GM10847 (cell line): ENCODE results near the gene SPNS2.

Experiments
- POLR2A ChIP-seq: IDR thresholded peaks from 2 replicates; pipeline ENCODE4 v1.6.1; 2011; ENCODE audit not compliant: insufficient read length; ENCODE audit errors: extremely low read depth

Gene SPNS2

GRCh38 chr17:4587803-4588202, 89.1 kb downstream of the SPNS2 start:
- no peak for TF ChIP-seq POLR2A

- TF ChIP-seq POLR2A, result no peak
Observed at GRCh38 chr17:4588391-4588790, 89.7 kb downstream of the SPNS2 start.
